WERI-Rb-1 (cell line): Measurements from ENCODE around the gene SGPL1.

ENCODE experiments used
- DNase-seq: peaks from one replicate; pipeline ENCODE4 v3.0.0-alpha.2; 2020
- H3K27ac ChIP-seq: fragments of 250-450 bp; sonication (Bioruptor Pico); 2 replicates; pipeline ENCODE4 v1.5.1; 2020; ENCODE audit warnings: mild to moderate bottlenecking, moderate library complexity
- H3K27me3 ChIP-seq: fragments of 250-450 bp; sonication (Bioruptor Pico); 2 replicates; pipeline ENCODE4 v1.5.1; 2021; ENCODE audit warnings: mild to moderate bottlenecking, low read depth, moderate library complexity; ENCODE audit not compliant: insufficient read depth, severe bottlenecking
- H3K36me3 ChIP-seq: fragments of 250-450 bp; sonication (Bioruptor Pico); 2 replicates; pipeline ENCODE4 v1.5.1; 2020; ENCODE audit warnings: mild to moderate bottlenecking, moderate library complexity
- H3K4me3 ChIP-seq: 2 replicates; pipeline ENCODE4 v1.5.1; 2011; ENCODE audit warnings: low read depth, mild to moderate bottlenecking, control low read depth, low read length
- H3K9me3 ChIP-seq: fragments of 250-450 bp; sonication (Bioruptor Pico); 2 replicates; pipeline ENCODE4 v1.5.1; 2021; ENCODE audit warnings: mild to moderate bottlenecking, moderate library complexity; ENCODE audit not compliant: severe bottlenecking
- TF ChIP-seq, protein P1 (sequence below): IDR thresholded peaks from 2 replicates; pipeline ENCODE4 v1.5.1; 2011; ENCODE audit warnings: low read depth, mild to moderate bottlenecking, control low read depth, inconsistent platforms, low read length

SGPL1 gene

GRCh38 chr10:70784016-70784415 is 31.7 kb upstream of the SGPL1 start:
- Histone ChIP-seq H3K4me3 (no peak overlapping the region), H3K36me3 (no peaks in the 10 kb centered on the region), H3K27me3 (no peaks in the 10 kb centered on the region), H3K9me3 (peaks cover 3% of the 10 kb centered on the region), H3K27ac (no peak overlapping the region)
- DNase-seq = no peak
- TF ChIP-seq, protein P1, sequence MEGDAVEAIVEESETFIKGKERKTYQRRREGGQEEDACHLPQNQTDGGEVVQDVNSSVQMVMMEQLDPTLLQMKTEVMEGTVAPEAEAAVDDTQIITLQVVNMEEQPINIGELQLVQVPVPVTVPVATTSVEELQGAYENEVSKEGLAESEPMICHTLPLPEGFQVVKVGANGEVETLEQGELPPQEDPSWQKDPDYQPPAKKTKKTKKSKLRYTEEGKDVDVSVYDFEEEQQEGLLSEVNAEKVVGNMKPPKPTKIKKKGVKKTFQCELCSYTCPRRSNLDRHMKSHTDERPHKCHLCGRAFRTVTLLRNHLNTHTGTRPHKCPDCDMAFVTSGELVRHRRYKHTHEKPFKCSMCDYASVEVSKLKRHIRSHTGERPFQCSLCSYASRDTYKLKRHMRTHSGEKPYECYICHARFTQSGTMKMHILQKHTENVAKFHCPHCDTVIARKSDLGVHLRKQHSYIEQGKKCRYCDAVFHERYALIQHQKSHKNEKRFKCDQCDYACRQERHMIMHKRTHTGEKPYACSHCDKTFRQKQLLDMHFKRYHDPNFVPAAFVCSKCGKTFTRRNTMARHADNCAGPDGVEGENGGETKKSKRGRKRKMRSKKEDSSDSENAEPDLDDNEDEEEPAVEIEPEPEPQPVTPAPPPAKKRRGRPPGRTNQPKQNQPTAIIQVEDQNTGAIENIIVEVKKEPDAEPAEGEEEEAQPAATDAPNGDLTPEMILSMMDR = no peak

- no peak overlapping the region for H3K27ac ChIP-seq
- no peaks in the 10 kb centered on the region for H3K36me3 ChIP-seq
- TF ChIP-seq, protein P1 = no peak
- DNase-seq = no peak
- H3K27me3 ChIP-seq = no peaks in the 10 kb centered on the region
- H3K9me3 ChIP-seq = peaks cover 3% of the 10 kb centered on the region
- H3K4me3 ChIP-seq = no peak overlapping the region
Measured at GRCh38 chr10:70784471-70784870, 31.3 kb upstream of the SGPL1 start.

DNA sequence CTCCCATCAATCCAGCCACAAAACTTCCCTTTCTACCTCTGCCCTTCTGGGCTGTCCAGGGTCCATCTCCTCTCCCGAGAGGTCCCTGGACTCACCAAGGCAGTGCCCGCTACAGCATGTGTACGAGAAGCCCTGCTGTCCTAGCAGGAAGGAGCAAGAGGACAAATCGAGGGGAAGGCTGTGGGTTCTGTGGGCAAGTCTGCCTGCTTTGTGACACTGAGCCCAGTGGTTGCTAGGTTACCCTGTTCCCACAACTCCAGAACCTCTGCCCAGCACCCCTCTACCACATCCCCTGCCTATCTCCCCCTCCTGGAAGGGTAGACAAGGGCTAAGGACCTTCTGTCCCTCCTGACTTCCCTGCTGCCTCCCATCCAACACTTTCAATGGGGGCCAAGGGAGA is 30.6 kb upstream of the SGPL1 start, which contains the start of gene TBATA:
Gene TBATA, minus strand, starts transcription at position 188 of the 400 bp plus-strand sequence. CDS start 1,998 bp downstream, outside the sequence.
- Histone ChIP-seq H3K27me3 (no peaks in the 10 kb centered on the region), H3K36me3 (no peaks in the 10 kb centered on the region), H3K9me3 (peaks cover 3% of the 10 kb centered on the region), H3K27ac (no peak within 1 kb of the TSS), H3K4me3 (no peak within 1 kb of the TSS)
- TF ChIP-seq, protein P1 = no peak
- no peak for DNase-seq

DNA sequence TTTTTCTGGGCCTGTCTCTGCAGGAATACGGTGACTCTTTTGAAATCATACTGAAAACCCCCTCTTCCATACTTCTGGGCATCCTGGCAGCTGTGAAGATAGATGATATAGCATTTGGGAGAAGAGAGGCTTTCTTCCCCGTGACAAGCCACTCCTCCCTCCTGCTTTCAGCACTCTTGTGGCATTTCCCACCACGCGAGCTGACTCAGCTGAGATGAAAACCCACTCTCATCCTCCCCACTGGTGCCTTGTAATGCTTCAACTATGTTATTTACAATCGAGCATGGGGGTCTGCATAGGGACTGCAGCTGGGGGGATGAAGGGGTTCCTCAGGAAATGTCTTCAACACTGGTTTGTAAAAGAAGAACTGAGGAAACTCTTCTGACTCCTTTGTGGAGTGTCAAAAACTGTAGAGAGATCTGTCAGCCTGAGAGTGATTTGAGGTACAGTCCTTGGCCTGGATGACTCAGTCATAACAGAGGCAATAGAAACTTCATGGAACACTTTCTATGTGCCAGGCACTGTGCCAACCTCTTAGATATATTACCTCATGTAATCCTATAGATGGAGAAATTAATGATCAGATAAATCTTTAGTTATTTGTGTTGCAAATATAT is 28.8 kb upstream of the SGPL1 start:
- Histone ChIP-seq H3K27ac (no peak overlapping the region), H3K4me3 (no peak overlapping the region), H3K36me3 (no peaks in the 10 kb centered on the region), H3K27me3 (no peaks in the 10 kb centered on the region), H3K9me3 (peaks cover 3% of the 10 kb centered on the region)
- TF ChIP-seq, protein P1 = no peak
- no peak for DNase-seq

DNA sequence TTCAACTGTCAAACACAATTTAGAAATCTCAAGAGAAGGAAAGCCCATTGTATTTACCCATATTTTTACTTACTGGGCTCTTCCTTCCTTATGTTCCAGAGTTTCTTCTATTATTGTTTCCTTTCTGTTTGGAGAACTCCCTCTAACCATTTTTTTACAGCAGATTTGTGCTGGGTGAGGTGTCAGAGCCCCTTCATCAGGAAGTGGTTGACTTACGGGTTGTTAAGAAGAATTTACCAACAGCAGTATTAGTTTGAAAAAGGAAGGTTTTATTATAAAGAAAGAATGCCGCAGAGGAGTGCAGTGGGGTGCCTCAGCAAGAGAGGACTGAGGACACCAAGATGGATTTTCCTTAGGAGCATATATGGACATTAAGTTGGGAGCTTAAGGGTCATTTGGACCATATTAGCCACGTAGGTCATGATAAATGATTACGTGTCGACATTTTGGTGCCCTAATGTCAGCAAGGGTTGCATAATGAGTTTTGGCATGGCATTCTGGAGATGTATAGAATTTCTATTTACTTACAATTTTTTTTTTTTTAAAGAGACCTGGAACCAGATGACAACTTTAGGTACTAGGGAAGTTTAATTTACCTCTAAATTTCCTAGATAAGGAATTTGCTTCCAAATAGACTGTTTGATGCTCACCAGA is 24.2 kb upstream of the SGPL1 start:
- H3K9me3 ChIP-seq = peaks cover 3% of the 10 kb centered on the region
- no peak overlapping the region for H3K27ac ChIP-seq
- no peak for DNase-seq
- H3K4me3 ChIP-seq = no peak overlapping the region
- no peaks in the 10 kb centered on the region for H3K27me3 ChIP-seq
- H3K36me3 ChIP-seq = no peaks in the 10 kb centered on the region
- TF ChIP-seq, protein P1 = no peak

GRCh38 chr10:70795613-70796012 is 20.1 kb upstream of the SGPL1 start:
- H3K9me3 ChIP-seq = no peaks in the 10 kb centered on the region

More at GRCh38 chr10:70795613-70796012, 20.1 kb upstream of the SGPL1 start:
- Histone ChIP-seq H3K4me3 (no peak overlapping the region), H3K27ac (no peak overlapping the region), H3K36me3 (no peaks in the 10 kb centered on the region), H3K27me3 (no peaks in the 10 kb centered on the region)
- DNase-seq = no peak
- TF ChIP-seq, protein P1 = no peak
